Measurements from ENCODE around the gene PPP6R2.

Gene PPP6R2

GRCh38 chr22:50488006-50488677 is 145.0 kb downstream of the PPP6R2 start:
- no peak for DNase-seq

- DNase-seq, result no peak
Measured at GRCh38 chr22:50488886-50489285, 145.8 kb downstream of the PPP6R2 start.

- no peak for DNase-seq
Measured at GRCh38 chr22:50489363-50490243, 146.5 kb downstream of the PPP6R2 start.

- no peak for DNase-seq
Measured at GRCh38 chr22:50490531-50491308, 147.6 kb downstream of the PPP6R2 start.
